NCI-H524 treated with DMSO at 0.1 percent for 48 hours (cell line): ENCODE data around the gene CCDC82.

Source experiments
- DNase-seq: peaks from one replicate; lab custom pipeline; 2025; lab: John Stamatoyannopoulos, UW

Gene CCDC82

DNA sequence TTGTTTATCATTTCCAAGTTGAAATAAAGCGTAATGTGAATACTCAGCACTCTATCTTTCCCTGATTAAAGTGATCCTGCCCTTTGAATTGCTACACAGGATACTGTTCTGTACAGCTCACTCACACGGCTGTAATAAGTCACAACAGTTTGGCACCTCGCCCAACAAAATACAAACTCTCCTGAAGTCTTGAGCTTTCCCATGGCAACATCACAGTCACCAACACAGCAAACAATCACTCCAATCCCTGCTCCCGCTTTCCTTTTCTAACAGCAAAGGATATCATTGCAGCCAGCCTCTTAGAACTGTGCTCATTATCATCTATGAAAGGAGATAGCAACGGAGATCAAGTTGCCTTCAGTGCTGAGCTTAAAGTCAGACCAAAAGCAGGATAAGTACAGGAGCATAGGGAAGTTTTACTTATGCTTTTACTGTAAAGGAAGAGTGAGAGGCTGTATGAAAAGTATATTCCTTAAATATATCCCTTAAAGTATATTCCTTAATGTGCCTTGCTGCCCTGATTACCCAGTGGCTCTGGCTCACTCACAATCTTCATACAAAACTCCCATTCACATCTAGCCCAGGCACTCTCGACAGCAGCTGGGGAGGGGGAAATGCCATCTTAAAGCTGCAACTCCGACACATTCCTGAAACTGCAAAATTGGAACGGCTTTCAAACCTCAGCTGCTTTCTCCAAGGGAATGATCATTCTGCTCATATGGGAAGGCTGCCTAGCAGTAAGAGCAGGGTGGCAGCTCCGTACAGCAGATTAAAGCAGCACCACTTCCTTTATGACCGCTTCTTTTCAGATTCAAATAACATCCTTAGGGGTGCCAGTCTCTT, 82.6 kb downstream of the CCDC82 start:
- DNase-seq: no peak

DNA sequence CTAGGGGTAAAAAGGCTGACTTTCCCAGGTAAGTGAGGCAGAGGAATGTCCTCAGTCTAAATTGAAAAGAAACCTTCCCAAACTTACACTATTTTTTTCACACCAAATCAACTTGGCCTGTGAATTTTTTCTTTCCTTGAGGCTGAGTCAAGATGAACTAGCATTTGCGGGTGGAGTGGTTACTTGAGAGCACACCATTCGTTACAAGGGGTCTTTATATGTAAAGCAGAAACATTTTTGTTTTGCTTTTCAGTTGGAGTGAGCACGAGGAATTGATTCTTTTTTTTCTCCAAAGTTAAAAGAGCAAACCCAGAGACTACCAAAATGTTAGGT, 83.1 kb downstream of the CCDC82 start:
- no peak for DNase-seq

DNA sequence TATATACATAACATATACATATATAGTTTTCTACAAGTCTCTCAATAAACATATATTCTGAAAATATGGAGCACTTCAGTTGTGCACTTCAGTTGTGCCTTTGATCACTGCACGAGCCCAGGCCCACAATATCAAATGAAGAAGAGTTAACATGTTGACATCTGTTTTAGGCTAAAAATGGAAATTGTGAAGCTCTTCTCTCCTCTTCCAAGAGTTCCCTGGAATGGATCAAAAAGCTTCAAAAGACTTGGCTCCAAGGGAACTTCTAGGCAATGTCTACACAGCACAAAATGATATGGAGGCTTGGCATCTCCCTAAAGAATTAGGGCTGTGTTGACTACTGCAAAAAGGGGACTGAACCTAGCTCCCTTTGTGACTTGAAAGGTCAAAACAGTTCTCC, 83.6 kb downstream of the CCDC82 start:
- DNase-seq: no peak

DNA sequence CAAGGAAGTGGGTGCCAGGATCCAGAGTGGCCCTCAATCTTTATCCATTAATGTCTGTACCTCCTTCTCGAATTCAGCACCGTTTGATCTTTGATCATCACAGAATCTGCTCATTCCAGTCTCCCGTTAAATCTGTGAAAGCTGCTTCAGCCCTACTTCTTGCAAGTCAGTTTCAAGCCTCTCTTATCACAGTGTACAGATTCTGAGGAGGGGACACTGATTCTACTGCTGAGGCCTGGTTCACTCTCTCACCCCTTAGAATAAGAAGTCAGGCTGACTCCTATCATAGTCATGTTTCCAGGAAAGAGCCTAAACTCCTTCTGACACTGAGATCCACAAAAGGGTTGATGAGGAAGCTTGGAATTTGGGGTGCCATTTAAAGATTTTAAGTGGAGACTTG, 85.7 kb downstream of the CCDC82 start:
- DNase-seq: no peak

DNA sequence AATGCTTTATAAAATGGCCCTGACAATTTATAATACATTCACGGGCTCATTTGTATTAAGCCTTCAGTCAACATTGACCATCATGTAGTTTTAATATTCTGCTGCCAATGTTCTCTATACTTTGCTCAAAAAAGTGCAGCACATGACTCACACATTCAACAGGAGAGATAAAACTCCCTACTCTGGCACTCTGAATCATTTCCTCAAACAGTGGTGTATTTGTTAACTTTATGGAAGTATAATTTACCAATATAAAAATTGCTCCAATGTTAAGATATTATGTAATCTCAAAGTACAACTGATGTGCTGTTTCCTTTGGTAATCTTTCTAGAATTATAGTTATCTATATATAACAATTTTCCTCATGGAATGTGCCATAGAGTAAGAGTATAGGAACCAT, 86.6 kb downstream of the CCDC82 start:
- DNase-seq: no peak
